HS-27A (cell line): Measurements from ENCODE around the gene ATP8B3.

ENCODE experiments used
- DNase-seq: peaks from one replicate; pipeline ENCODE4 v3.0.0-alpha.2; 2012; ENCODE audit warnings: low read depth, missing footprints

ATP8B3 gene

GRCh38 chr19:1851654-1852580 lies 39.8 kb upstream of the ATP8B3 start:
- no peak for DNase-seq

- DNase-seq, result no peak
These were observed 39.0 kb upstream of the ATP8B3 start for GRCh38 chr19:1850809-1851653.

- no peak for DNase-seq
These were observed 37.9 kb upstream of the ATP8B3 start for GRCh38 chr19:1849886-1850398.

GRCh38 chr19:1849132-1849474 lies 37.0 kb upstream of the ATP8B3 start:
- no peak for DNase-seq

GRCh38 chr19:1848399-1849131 lies 36.5 kb upstream of the ATP8B3 start, which contains the start of gene REXO1:
TSS of gene REXO1 (minus strand) at chr19:1848483. CDS start at chr19:1848358, 125 bp downstream.
- DNase-seq, result peak; percentile 79

GRCh38 chr19:1847684-1848398 lies 35.8 kb upstream of the ATP8B3 start:
- no peak for DNase-seq

GRCh38 chr19:1847348-1847683 lies 35.2 kb upstream of the ATP8B3 start:
- no peak for DNase-seq

GRCh38 chr19:1846517-1847204 lies 34.6 kb upstream of the ATP8B3 start:
- DNase-seq, result no peak

- no peak for DNase-seq
These were observed 33.6 kb upstream of the ATP8B3 start for GRCh38 chr19:1845642-1846041.

- DNase-seq, result no peak
These were observed 33.0 kb upstream of the ATP8B3 start for GRCh38 chr19:1845125-1845515.

GRCh38 chr19:1844513-1845124 lies 32.5 kb upstream of the ATP8B3 start:
- DNase-seq, result no peak

GRCh38 chr19:1843646-1844394 lies 31.7 kb upstream of the ATP8B3 start:
- DNase-seq, result no peak

GRCh38 chr19:1843116-1843515 lies 31.0 kb upstream of the ATP8B3 start:
- no peak for DNase-seq

- DNase-seq, result no peak
These were observed 29.3 kb upstream of the ATP8B3 start for GRCh38 chr19:1841209-1841924.

- no peak for DNase-seq
These were observed 28.6 kb upstream of the ATP8B3 start for GRCh38 chr19:1840541-1841115.

- no peak for DNase-seq
These were observed 27.8 kb upstream of the ATP8B3 start for GRCh38 chr19:1839658-1840540.

GRCh38 chr19:1837625-1838105 lies 25.6 kb upstream of the ATP8B3 start:
- DNase-seq, result no peak

- DNase-seq, result no peak
These were observed 25.1 kb upstream of the ATP8B3 start for GRCh38 chr19:1837222-1837565.
